SKM-1 treated with dmso at 0.1 percent for 144 hours (cell line): ENCODE results near the gene ADAM19.

Experiments used
- DNase-seq: peaks from one replicate; lab custom pipeline; 2025; ENCODE audit not compliant: unreplicated experiment; lab: John Stamatoyannopoulos, UW

ADAM19 gene

DNA sequence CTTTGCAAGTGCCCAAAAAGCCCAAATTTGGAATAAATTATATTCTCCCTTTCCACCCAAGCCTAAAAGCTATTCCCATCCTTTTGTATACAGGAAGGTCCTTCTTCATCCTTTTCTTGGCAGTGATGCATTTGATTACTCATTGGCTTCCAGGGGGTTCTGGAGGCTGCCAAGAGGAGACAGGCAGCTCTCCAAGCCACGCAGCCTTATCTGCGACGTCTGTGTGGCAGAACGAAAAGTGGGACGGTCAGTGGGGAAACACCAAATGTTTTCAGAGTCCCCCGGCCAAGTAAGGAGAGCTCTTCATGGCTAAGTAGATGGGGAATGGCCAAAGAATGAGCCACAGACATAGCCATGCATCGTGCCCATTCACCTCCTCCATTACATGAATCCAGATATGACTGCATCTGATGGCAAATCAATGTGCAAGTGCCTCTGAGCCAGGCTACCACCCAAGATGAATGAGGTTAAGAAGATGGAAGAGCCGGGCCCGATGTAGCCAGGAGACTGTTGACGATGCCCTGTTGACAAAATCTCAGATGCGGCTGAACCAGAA lies 12.1 kb downstream of the ADAM19 start:
- no peak for DNase-seq

DNA sequence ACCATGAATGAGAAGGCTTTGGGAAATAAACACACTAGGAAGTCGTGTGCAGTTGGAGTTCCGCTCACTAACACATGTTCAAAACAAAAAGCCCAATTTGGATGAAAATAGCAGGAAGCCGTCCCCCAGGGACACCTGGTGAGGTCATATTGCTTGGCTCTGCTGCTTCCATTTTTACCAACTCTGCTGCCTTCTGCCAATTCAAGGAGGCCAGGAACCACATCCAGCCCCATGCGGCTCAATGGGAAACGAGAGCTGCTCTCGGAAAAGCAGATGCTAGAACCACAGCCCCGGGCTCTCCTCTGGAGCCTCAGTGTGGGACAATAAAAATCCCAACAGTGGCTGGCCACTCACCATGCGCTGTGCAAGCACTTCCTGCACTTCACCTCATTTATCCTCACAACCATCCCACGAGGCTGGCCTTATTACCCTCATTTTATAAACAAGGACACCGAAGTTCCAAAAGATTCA lies 13.4 kb downstream of the ADAM19 start:
- DNase-seq, result no peak

GRCh38 chr5:157561110-157561509 lies 14.5 kb downstream of the ADAM19 start:
- DNase-seq, result no peak

DNA sequence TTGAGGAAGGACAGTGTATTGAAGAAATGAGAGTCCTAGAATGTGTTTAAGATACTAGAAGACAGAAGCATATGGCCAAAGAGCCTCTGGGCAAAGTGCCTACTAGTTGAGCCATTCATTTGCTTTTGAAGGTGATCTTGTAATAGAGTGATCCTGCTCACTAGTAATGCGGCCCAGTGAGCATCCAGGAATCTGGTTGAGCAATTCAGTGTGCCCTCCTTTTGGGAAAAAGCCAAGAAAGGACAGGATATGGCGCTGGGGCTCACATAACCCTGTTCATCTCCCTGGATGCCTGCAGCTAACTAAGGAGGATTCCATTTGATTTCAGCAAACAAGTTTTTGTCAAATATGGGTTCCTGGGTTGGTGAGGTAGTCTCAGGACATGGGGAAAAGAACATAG lies 16.3 kb downstream of the ADAM19 start:
- no peak for DNase-seq

DNA sequence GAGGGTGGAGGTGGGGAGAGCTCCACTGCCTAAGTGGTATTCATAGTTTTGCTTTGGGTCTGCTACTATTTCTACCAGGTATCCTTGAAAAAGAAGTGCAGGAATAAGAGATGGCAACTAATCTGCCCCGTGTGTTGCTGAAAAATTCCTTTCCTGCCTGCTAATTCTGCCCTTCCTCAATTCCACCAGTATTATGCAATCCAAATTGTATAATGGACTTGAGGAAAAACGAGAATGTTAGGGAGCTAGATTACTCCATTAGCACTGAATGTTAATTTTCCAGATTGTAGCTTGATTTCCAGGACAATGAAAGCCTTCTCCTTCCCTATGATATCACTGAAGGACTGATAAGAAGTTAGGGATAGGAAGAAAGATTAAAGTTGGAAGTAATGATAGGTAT lies 16.9 kb downstream of the ADAM19 start:
- DNase-seq, result no peak

DNA sequence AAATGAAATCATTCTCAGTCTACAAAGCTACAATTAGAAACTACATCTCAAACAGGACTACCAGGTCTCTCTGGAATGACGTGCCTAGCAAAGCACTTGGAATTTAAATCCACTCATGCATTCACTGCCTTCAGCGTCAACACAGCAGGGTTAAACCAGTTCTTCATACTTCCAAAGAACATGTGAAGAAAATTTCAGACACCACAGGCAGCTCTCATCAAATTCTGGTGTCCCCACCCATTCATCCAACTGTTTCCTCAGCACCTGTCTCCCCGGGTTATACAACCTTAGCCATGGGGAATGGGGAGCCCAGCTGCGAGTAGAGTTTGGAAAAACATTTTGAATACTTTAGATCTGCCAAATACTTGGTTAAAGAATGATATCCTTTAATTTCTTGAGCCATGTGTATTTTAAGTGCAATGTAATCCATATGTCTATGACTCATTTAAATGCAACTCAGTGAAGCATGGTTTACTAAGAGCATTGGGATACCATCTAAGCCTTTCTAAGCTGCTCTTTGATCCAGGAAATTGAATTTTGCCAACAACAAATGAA lies 17.5 kb downstream of the ADAM19 start:
- DNase-seq, result no peak

DNA sequence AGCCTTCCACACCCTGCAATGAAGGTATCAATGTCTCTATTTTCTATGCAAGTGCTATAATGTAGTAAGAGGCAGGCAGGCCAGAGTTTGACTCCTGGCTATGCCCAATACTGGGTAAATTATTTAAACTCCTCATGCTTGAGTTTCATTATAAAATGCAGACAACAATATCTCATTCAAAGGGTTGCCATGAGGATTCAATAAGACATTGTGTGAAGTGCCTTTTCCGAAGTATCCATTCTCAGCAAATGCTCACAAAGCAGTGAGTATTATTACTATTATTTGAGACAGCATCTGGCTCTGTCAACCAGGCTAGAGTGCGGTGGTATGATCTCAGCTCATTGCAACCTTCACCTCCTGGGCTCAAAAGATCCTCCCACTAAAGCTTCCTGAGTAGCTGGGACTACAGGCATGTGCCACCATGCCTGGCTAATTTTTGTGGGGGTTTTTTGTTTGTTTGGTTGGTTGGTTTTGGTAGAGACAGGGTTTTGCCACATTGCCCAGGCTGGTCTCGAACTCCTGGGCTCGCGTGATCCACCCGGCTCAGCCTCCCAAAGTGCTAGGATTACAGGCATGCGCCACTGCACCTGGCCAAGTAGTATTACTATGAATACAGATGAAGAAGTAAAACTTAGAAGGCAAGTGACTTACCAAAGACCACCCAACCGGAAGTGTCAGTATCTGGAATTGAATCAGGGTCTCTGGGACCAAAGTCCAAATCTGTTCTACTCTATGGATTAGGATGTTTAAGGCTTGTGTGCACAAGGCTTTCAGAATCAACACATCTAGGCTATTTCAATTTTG lies 18.8 kb downstream of the ADAM19 start:
- DNase-seq, result no peak

- peak; percentile 14 for DNase-seq
Measured at GRCh38 chr5:157555037-157555640, 20.4 kb downstream of the ADAM19 start.

- DNase-seq, result no peak
Measured at GRCh38 chr5:157554179-157555036, 21.2 kb downstream of the ADAM19 start.

GRCh38 chr5:157552650-157553049 lies 22.9 kb downstream of the ADAM19 start:
- DNase-seq, result no peak

DNA sequence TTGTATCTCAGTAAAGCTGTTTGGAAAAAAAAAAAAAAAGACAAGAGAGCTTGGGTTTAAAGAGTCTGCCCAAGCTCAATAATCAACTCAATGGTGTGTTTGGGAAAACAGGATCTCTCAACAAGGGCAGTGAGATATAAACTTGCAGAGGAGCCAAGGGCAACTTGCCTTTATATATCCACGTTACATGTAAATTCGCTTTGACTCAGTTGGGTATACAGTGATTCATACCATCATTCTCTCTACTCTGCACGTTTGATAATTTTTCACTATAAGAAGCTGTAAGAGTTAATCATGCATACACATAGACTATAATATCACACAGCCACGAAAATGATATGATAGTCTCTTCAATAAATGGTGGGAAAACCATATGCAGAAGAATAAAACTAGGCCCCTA lies 24.9 kb downstream of the ADAM19 start:
- DNase-seq, result no peak

- no peak for DNase-seq
Measured at GRCh38 chr5:157549954-157550549, 25.5 kb downstream of the ADAM19 start.

GRCh38 chr5:157549283-157549629 lies 26.3 kb downstream of the ADAM19 start:
- no peak for DNase-seq

DNA sequence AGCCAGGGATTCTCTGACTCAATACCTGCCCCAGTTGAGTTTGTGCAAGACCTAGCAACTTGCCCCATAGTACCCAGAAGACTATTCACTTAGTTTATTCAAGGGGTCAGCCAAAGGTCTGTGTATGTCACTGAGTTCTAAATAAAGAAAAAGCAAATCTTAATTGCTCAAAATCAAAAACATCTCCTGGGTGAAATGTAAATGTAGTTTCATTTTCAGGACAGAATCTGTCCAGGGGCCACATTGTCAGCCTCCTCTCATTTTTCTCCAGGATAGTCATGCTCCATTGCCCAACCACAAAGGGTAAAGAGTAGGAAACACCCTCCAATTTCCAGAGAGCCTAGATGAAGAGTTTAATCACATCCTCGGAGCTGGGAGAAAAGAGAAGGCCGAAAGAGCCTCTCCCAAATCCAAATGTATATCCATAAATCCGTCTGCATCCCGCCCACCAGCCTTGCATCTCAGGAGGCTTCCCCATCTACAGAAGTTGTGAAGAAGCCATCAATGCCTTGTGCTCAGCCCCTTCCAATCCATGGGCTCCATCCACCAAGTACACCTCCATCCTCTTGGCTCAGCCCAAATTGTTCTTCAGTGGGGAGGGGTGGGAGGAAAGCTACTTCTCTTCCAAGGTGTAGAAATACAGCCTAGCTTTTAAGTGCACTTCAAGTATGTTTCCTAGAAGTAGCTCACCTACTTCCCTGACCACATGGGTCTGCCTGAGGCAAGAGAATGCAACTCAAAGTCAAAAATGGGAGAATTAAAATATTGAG lies 26.9 kb downstream of the ADAM19 start:
- no peak for DNase-seq

GRCh38 chr5:157547941-157548512 lies 27.5 kb downstream of the ADAM19 start:
- no peak for DNase-seq

- no peak for DNase-seq
Measured at GRCh38 chr5:157546456-157547100, 29.0 kb downstream of the ADAM19 start.

- no peak for DNase-seq
Measured at GRCh38 chr5:157545610-157546310, 29.8 kb downstream of the ADAM19 start.

DNA sequence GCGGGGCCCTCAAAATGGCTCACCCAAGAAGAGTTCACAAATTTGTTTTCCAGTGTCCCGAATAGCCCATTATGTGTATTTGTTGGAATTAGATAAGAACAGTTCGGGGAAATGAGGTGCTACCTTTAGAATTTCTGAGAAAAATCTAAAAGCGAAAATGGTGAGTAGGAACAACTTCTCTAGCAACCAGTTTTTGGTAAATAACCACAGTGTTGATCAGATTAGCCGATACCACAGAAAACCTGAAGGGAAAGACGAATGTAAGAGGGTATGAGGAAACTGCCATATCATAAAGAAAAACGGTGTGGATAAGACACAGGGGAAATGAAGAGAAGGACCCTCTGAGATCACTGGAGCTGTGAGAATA lies 31.0 kb downstream of the ADAM19 start:
- DNase-seq, result no peak
